Endothelial cell of umbilical vein (primary cell): Measurements from ENCODE around the gene MAMDC2. TPM values are rescaled to one million over a fixed set of nuclear protein-coding genes. Genes with fewer than 3 reads are reported as not detected.

Source experiments
- BruUV-seq: library from RNA; stranded (reverse); fragments of 400-500 nt; replicated peaks from 2 replicates; lab custom pipeline; 2021; lab: Mats Ljungman, UMichigan
- CTCF ChIA-PET: fragments of 300-600, 350-600 bp; sonication (Branson Sonifier 250); formaldehyde crosslinking; loops from one replicate; lab custom pipeline; 2021; ENCODE audit warnings: antibody characterized with exemption, inconsistent platforms; lab: Charles Lee
- POLR2A ChIA-PET: fragments of 300-600, 350-600 bp; sonication (Branson Sonifier 250); formaldehyde crosslinking; loops from one replicate; lab custom pipeline; 2021; ENCODE audit warnings: antibody characterized with exemption, inconsistent platforms; lab: Charles Lee
- DNase-seq: peaks from one replicate; pipeline ENCODE4 v3.0.0-alpha.2; 2011; ENCODE audit warnings: low read depth, low spot score
- FAIRE-seq: peaks from 2 replicates; lab custom pipeline; 2011; peaks lifted over from hg19 to GRCh38; lab: Jason Lieb, UNC
- H2AFZ ChIP-seq: 2 replicates; pipeline ENCODE4 v1.6.0; 2012; ENCODE audit warnings: low read depth, low read length, control low read depth, inconsistent platforms
- H3K27ac ChIP-seq: 2 replicates; pipeline ENCODE4 v1.5.1; 2011; ENCODE audit warnings: low read depth, mild to moderate bottlenecking, control low read depth, low read length, moderate library complexity; ENCODE audit not compliant: insufficient read depth
- H3K27me3 ChIP-seq, 2 experiments: 2 replicates each; pipeline versions ENCODE4 v1.6.0 to v1.6.1; 2011; ENCODE audit warnings: low read length in 2 of 2, mixed read lengths in 1 of 2; ENCODE audit not compliant: control insufficient read depth in 2 of 2, insufficient read depth in 2 of 2
- H3K36me3 ChIP-seq, 2 experiments: 2 replicates in 1 of 2; 3 replicates in 1 of 2; pipeline ENCODE4 v1.5.1; 2011; ENCODE audit warnings: low read length in 2 of 2, mild to moderate bottlenecking in 1 of 2, moderate library complexity in 1 of 2; ENCODE audit not compliant: control insufficient read depth in 2 of 2, insufficient read depth in 2 of 2; ENCODE audit errors: extremely low read depth in 1 of 2
- H3K4me1 ChIP-seq: 3 replicates; pipeline ENCODE4 v1.5.1; 2011; ENCODE audit warnings: mild to moderate bottlenecking, low read length; ENCODE audit not compliant: control insufficient read depth, insufficient read depth; ENCODE audit errors: extremely low read depth
- H3K4me2 ChIP-seq: 2 replicates; pipeline ENCODE4 v1.6.1; 2011; ENCODE audit warnings: low read length, control low read depth, mixed read lengths; ENCODE audit not compliant: insufficient read depth
- H3K4me3 ChIP-seq, 3 experiments: fragments of 200-600 bp in 1 of 3; sonication (generic), shearing (Covaris generic) in 1 of 3; replicated peaks in 1 of 3; 2 replicates each; pipeline ENCODE4 v1.5.1; 2011 to 2016; ENCODE audit warnings: control low read depth in 3 of 3, low read length in 3 of 3, mild to moderate bottlenecking in 2 of 3, inconsistent platforms in 1 of 3, low read depth in 1 of 3, moderate library complexity in 1 of 3; ENCODE audit not compliant: insufficient read depth in 1 of 3
- H3K79me2 ChIP-seq: 2 replicates; pipeline ENCODE4 v1.6.0; 2012; ENCODE audit warnings: low read length, inconsistent platforms; ENCODE audit not compliant: control insufficient read depth, insufficient read depth
- H3K9ac ChIP-seq: replicated peaks from 2 replicates; pipeline ENCODE3; 2011; ENCODE audit warnings: low read length, control low read depth; ENCODE audit not compliant: insufficient read depth; ENCODE audit errors: extremely low read depth
- H3K9me1 ChIP-seq: replicated peaks from 3 replicates; pipeline ENCODE4 v1.6.0; 2011; ENCODE audit warnings: mild to moderate bottlenecking, low read length; ENCODE audit not compliant: control insufficient read depth, insufficient read depth; ENCODE audit errors: extremely low read depth
- H3K9me3 ChIP-seq: replicated peaks from 2 replicates; pipeline ENCODE4 v1.5.1; 2012; ENCODE audit warnings: low read length, inconsistent platforms; ENCODE audit not compliant: control insufficient read depth, insufficient read depth
- H4K20me1 ChIP-seq: replicated peaks from 2 replicates; pipeline ENCODE3; 2011; ENCODE audit warnings: mild to moderate bottlenecking, low read length; ENCODE audit not compliant: control insufficient read depth, insufficient read depth; ENCODE audit errors: extremely low read depth
- EZH2 ChIP-seq: IDR thresholded peaks from 2 replicates; pipeline ENCODE4 v1.6.1; 2012; ENCODE audit warnings: borderline replicate concordance, low read depth, mild to moderate bottlenecking, moderate library complexity, low read length, inconsistent platforms; ENCODE audit not compliant: severe bottlenecking
- FOS ChIP-seq: IDR thresholded peaks from 2 replicates; pipeline ENCODE4 v1.6.1; 2011; ENCODE audit warnings: mild to moderate bottlenecking, low read length, moderate library complexity, borderline replicate concordance; ENCODE audit not compliant: insufficient read depth
- GATA2 ChIP-seq: IDR thresholded peaks from 2 replicates; pipeline ENCODE4 v1.7.0; 2011; ENCODE audit warnings: low read depth, mild to moderate bottlenecking, moderate library complexity, mixed read lengths, low read length; ENCODE audit not compliant: insufficient read length, insufficient read depth
- JUN ChIP-seq: IDR thresholded peaks from 2 replicates; pipeline ENCODE4 v1.6.1; 2011; ENCODE audit warnings: borderline replicate concordance, low read depth; ENCODE audit not compliant: insufficient read length, insufficient read depth
- MAX ChIP-seq: IDR thresholded peaks from 2 replicates; pipeline ENCODE4 v1.6.1; 2011; ENCODE audit not compliant: insufficient read depth, insufficient read length
- MYC ChIP-seq: IDR thresholded peaks from one replicate; pipeline ENCODE4 v1.6.1; 2011; ENCODE audit warnings: mild to moderate bottlenecking, low read depth, low read length
- POLR2A ChIP-seq: IDR thresholded peaks from 2 replicates; pipeline ENCODE4 v1.6.1; 2012; ENCODE audit warnings: low read depth, mild to moderate bottlenecking, control low read depth, low read length
- POLR2AphosphoS5 ChIP-seq: IDR thresholded peaks from 2 replicates; pipeline ENCODE4 v1.6.1; 2012; ENCODE audit warnings: low read depth, mild to moderate bottlenecking, control low read depth, low read length, moderate library complexity; ENCODE audit not compliant: insufficient read depth
- dilution Hi-C: fragments of 300-500 bp; cut with MboI; formaldehyde crosslinking; loops from one replicate; pipeline ENCODE4 v1.15.0; 2019; ENCODE audit warnings: low sequenced_read_pairs; ENCODE audit not compliant: extremely low pct_ligation_motif_present
- intact Hi-C: fragments of 100-400 bp; cut with micrococcal nuclease; formaldehyde crosslinking; loops from one replicate; pipeline ENCODE4 v1.10.0; 2022
- polyA plus RNA-seq, 4 experiments: library from polyadenylated mRNA; depleted of rRNA in 3 of 4; stranded (reverse) in 3 of 4; unstranded in 1 of 4; fragments of >200 nt; gene quantifications; 2 replicates each; pipeline versions ENCODE4 v1.2.1 to v1.2.3, GENCODE V29; 2011 to 2012; ENCODE audit warnings: missing spikeins in 1 of 4
- total RNA-seq: library from RNA; stranded (reverse); gene quantifications from 2 replicates; pipeline ENCODE4 v1.2.3, GENCODE V29; 2021

MAMDC2 gene
- total and polyA plus RNA-seq, 2 donors (not counting 3 experiments of a cell fraction or from before 2014, with no cell fraction given): 0.60 to 1.1 TPM

GRCh38 chr9:70192707-70193106 is 149.1 kb downstream of the MAMDC2 start:
- H3K4me1 ChIP-seq: no peaks in the 10 kb centered on the region
- no peaks in the 10 kb centered on the region for H3K9me1 ChIP-seq
- dilution Hi-C loops (no loop called here), intact Hi-C loops (no loop called here)
- no peaks in the 10 kb centered on the region for H3K79me2 ChIP-seq
- no TSS peak for BruUV-seq
- no peak overlapping the region for H2AFZ ChIP-seq
- no peaks in the 10 kb centered on the region for H3K27me3 ChIP-seq
- no peak for TF ChIP-seq POLR2A
- no peak for TF ChIP-seq JUN
- TF ChIP-seq MYC: no peak
- no peak for TF ChIP-seq EZH2
- TF ChIP-seq MAX: no peak
- no peak for TF ChIP-seq POLR2AphosphoS5
- TF ChIP-seq FOS: no peak
- TF ChIP-seq GATA2: no peak
- POLR2A ChIA-PET: no interaction called here
- no peak overlapping the region for H3K27ac ChIP-seq
- H3K4me2 ChIP-seq: no peak overlapping the region
- no peak for FAIRE-seq
- DNase-seq: no peak
- no peaks in the 10 kb centered on the region for H4K20me1 ChIP-seq
- CTCF ChIA-PET: no interaction called here
- H3K36me3 ChIP-seq: no peaks in the 10 kb centered on the region
- H3K4me3 ChIP-seq: no peak overlapping the region
- no peak overlapping the region for H3K9ac ChIP-seq
- H3K9me3 ChIP-seq: no peaks in the 10 kb centered on the region

- FAIRE-seq: no peak
- Histone ChIP-seq H3K79me2 (no peaks in the 10 kb centered on the region), H3K4me3 (no peak overlapping the region), H3K4me2 (no peak overlapping the region), H4K20me1 (no peaks in the 10 kb centered on the region), H3K36me3 (no peaks in the 10 kb centered on the region), H3K27me3 (no peaks in the 10 kb centered on the region), H3K9ac (no peak overlapping the region), H3K4me1 (no peaks in the 10 kb centered on the region), H2AFZ (no peak overlapping the region), H3K27ac (no peak overlapping the region), H3K9me1 (no peaks in the 10 kb centered on the region), H3K9me3 (no peaks in the 10 kb centered on the region)
- ChIA-PET CTCF (no interaction called here), POLR2A (no interaction called here)
- intact Hi-C loops (no loop called here), dilution Hi-C loops (no loop called here)
- TF ChIP-seq MAX: no peak
- no peak for TF ChIP-seq POLR2A
- no peak for TF ChIP-seq JUN
- TF ChIP-seq GATA2: no peak
- no peak for TF ChIP-seq FOS
- no TSS peak for BruUV-seq
- no peak for DNase-seq
Measured at GRCh38 chr9:70195456-70195855, 151.8 kb downstream of the MAMDC2 start.
